Calu3 (cell line): ENCODE results near the gene MORF4L2. TPM values are rescaled to one million over a fixed set of nuclear protein-coding genes. Genes with fewer than 3 reads are reported as not detected.
"Not testable (repeated sequence)": the region's sequence is repeated elsewhere in the genome, so short reads cannot be mapped to it uniquely, and the experiment has no call there.

Experiments
- BruUV-seq: library from RNA; stranded (reverse); fragments of 400-500 nt; replicated peaks from 2 replicates; lab custom pipeline; 2021; lab: Mats Ljungman, UMichigan
- CTCF ChIA-PET: fragments of 300-600 bp; sonication (Branson Sonifier 250); formaldehyde crosslinking; loops from one replicate; lab custom pipeline; 2022; ENCODE audit warnings: antibody characterized with exemption; lab: Charles Lee
- DNase-seq: peaks from one replicate; pipeline ENCODE4 v3.0.0; 2022
- H3K27ac Mint-ChIP-seq: one replicate; pipeline ENCODE4 v1.8.0; 2022; ENCODE audit warnings: mixed read lengths; ENCODE audit not compliant: unreplicated experiment
- H3K27me3 Mint-ChIP-seq: one replicate; pipeline ENCODE4 v1.8.0; 2022; ENCODE audit warnings: mixed read lengths; ENCODE audit not compliant: unreplicated experiment
- H3K36me3 Mint-ChIP-seq: one replicate; pipeline ENCODE4 v1.8.0; 2022; ENCODE audit warnings: mild to moderate bottlenecking, moderate library complexity, mixed read lengths; ENCODE audit not compliant: insufficient read depth, unreplicated experiment
- H3K4me1 Mint-ChIP-seq: one replicate; pipeline ENCODE4 v1.8.0; 2022; ENCODE audit warnings: mild to moderate bottlenecking, low read depth, mixed read lengths; ENCODE audit not compliant: unreplicated experiment
- H3K4me3 Mint-ChIP-seq: one replicate; pipeline ENCODE4 v1.8.0; 2022; ENCODE audit warnings: mild to moderate bottlenecking, low read depth, moderate library complexity, mixed read lengths; ENCODE audit not compliant: unreplicated experiment
- H3K9me3 Mint-ChIP-seq: one replicate; pipeline ENCODE4 v1.8.0; 2022; ENCODE audit warnings: low read depth, mixed read lengths; ENCODE audit not compliant: unreplicated experiment
- CTCF ChIP-seq: fragments of 200-600 bp; IDR thresholded peaks from one replicate; pipeline ENCODE4 v1.8.0; 2022; ENCODE audit warnings: antibody characterized with exemption; ENCODE audit not compliant: unreplicated experiment
- intact Hi-C: fragments of 100-400 bp; cut with micrococcal nuclease; formaldehyde crosslinking; loops from one replicate; pipeline ENCODE4 v1.10.0; 2022; ENCODE audit not compliant: unreplicated experiment
- total RNA-seq: library from RNA; stranded (reverse); gene quantifications from 2 replicates; pipeline ENCODE4 v1.2.3, GENCODE V29; 2022

The MORF4L2 gene
- total RNA-seq, 1 experiment from 2014 or later, result 388 TPM

GRCh38 chrX:103647630-103648029, 38.9 kb downstream of the MORF4L2 start:
- no peaks in the 10 kb centered on the region for H3K36me3 Mint-ChIP-seq
- BruUV-seq, result no TSS peak
- H3K4me3 Mint-ChIP-seq, result no peak overlapping the region
- intact Hi-C loops, result no loop called here
- no peaks in the 10 kb centered on the region for H3K4me1 Mint-ChIP-seq
- no peak for DNase-seq
- H3K27me3 Mint-ChIP-seq, result no peaks in the 10 kb centered on the region
- H3K27ac Mint-ChIP-seq, result no peak overlapping the region
- CTCF ChIA-PET, result no interaction called here
- H3K9me3 Mint-ChIP-seq, result no peaks in the 10 kb centered on the region
- TF ChIP-seq CTCF, result no peak

DNA sequence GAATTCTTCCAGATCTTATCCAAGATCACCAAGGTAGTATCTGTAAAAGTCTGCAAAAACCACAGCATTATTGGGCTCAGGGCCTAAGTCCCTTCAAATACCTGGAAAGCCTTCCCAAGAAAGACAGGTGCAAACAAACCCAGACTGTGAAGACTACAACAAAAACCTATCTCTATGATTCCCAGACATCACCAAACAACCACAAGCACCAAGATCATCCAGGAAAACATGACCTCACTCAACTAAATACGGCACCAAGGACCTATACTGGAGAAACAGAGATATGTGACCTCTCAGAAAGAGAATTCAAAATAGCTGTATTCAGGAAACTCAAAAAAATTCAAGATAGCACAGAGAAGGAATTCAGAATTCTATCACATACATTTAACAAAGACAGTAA, 42.4 kb downstream of the MORF4L2 start:
- intact Hi-C loops, result no loop called here

DNA sequence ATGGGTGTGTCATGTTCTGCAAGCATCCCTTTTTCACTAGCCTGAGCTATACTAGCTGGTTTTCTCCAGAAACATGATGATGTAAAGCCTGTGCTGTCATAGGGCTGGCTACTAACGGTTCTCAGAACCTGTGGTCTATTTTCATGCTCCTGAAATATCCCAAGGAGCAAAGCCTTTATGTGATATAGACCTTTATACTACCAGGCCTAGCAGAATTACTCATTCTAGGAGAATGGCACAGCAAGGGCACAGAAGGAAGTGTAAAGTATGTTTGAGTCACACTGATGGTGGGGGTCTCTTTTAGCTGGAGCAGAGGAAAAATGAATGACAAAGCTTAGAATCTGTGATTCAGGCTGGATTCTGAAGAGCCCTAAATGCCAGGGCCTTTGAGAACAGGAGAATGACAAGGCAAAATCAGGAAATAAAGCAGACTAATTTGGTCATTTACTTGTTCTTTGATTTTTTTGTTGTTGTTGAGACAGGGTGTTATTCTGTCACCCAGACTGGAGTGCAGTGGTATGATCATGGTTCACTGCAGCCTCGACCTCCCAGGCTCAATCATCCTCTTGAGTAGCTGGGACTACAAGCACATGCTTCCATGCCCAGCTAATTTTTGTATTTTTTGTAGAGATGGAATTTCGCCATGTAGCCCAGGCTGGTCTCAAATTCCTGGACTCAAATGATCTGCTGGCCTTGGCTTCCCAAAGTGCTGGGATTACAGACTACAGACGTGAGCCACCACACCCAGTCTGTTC, 45.9 kb downstream of the MORF4L2 start:
- CTCF ChIA-PET, result interaction anchor here (0.6 to 1.1 kb wide), 2 partner anchors 11 to 45 kb away, joined by 4 to 5 read pairs; no protein-coding TSS in a partner anchor
- intact Hi-C loops, result no loop called here
- Mint-ChIP-seq H3K27ac (peak overlapping the region; percentile 69), H3K9me3 (no peaks in the 10 kb centered on the region), H3K4me3 (no peak overlapping the region), H3K4me1 (peaks cover 27% of the 10 kb centered on the region), H3K36me3 (no peaks in the 10 kb centered on the region), H3K27me3 (no peaks in the 10 kb centered on the region)
- BruUV-seq, result no TSS peak
- no peak for DNase-seq
- no peak for TF ChIP-seq CTCF

More for the DNA sequence above, 42.4 kb downstream of the MORF4L2 start:
- BruUV-seq, result no TSS peak
- no peaks in the 10 kb centered on the region for H3K27me3 Mint-ChIP-seq
- no peak overlapping the region for H3K27ac Mint-ChIP-seq
- no peaks in the 10 kb centered on the region for H3K9me3 Mint-ChIP-seq
- peaks cover 19% of the 10 kb centered on the region for H3K4me1 Mint-ChIP-seq
- TF ChIP-seq CTCF, result no peak
- no peak overlapping the region for H3K4me3 Mint-ChIP-seq
- H3K36me3 Mint-ChIP-seq, result no peaks in the 10 kb centered on the region
- CTCF ChIA-PET, result no interaction called here
- DNase-seq, result no peak

GRCh38 chrX:103638479-103639346, 47.8 kb downstream of the MORF4L2 start:
- H3K9me3 Mint-ChIP-seq, BruUV-seq, intact Hi-C loops, DNase-seq, H3K27me3 Mint-ChIP-seq, H3K36me3 Mint-ChIP-seq, CTCF ChIA-PET, H3K4me3 Mint-ChIP-seq: not testable (repeated sequence)
- Mint-ChIP-seq H3K4me1 (peaks cover 27% of the 10 kb centered on the region), H3K27ac (peak overlapping the region; percentile 39)
